H9 (cell line): ENCODE data around the gene ERC1. TPM values are rescaled to one million over a fixed set of nuclear protein-coding genes. Genes with fewer than 3 reads are reported as not detected.
A peak's percentile ranks its signal among the peaks of the same experiment; 100 is the strongest.

Experiments
- DNase-seq: peaks from one replicate; pipeline ENCODE4 v3.0.0-alpha.2; 2017
- H2AFZ ChIP-seq: one replicate; pipeline ENCODE4 v1.6.1; 2013; ENCODE audit warnings: mild to moderate bottlenecking, low read length, control low read depth, moderate library complexity
- H2AK5ac ChIP-seq: 2 replicates; pipeline ENCODE4 v1.6.1; 2013; ENCODE audit warnings: low read length, control low read depth, mixed read lengths; ENCODE audit not compliant: insufficient read length
- H2BK120ac ChIP-seq: one replicate; pipeline ENCODE4 v1.6.1; 2013; ENCODE audit warnings: low read depth, mild to moderate bottlenecking, low read length, control low read depth, inconsistent platforms; ENCODE audit not compliant: poor library complexity, severe bottlenecking
- H2BK12ac ChIP-seq: 2 replicates; pipeline ENCODE4 v1.6.1; 2013; ENCODE audit warnings: low read length, control low read depth, mixed read lengths, low read depth; ENCODE audit not compliant: insufficient read length
- H2BK15ac ChIP-seq: 2 replicates; pipeline ENCODE4 v1.6.1; 2013; ENCODE audit warnings: low read depth, low read length, control low read depth
- H2BK20ac ChIP-seq: one replicate; pipeline ENCODE4 v1.6.1; 2013; ENCODE audit warnings: low read depth, mild to moderate bottlenecking, low read length, control low read depth, inconsistent platforms; ENCODE audit not compliant: poor library complexity, severe bottlenecking
- H2BK5ac ChIP-seq: 2 replicates; pipeline ENCODE4 v1.6.1; 2013; ENCODE audit warnings: low read length, control low read depth, mixed read lengths; ENCODE audit not compliant: insufficient read length
- H3K14ac ChIP-seq: 2 replicates; pipeline ENCODE4 v1.6.1; 2013; ENCODE audit warnings: low read length, control low read depth; ENCODE audit not compliant: insufficient read depth
- H3K18ac ChIP-seq: 2 replicates; pipeline ENCODE4 v1.6.1; 2013; ENCODE audit warnings: low read depth, mild to moderate bottlenecking, mixed read lengths, low read length, control low read depth; ENCODE audit not compliant: insufficient read length
- H3K23ac ChIP-seq: 2 replicates; pipeline ENCODE4 v1.6.1; 2013; ENCODE audit warnings: low read length, control low read depth, mixed read lengths, low read depth; ENCODE audit not compliant: insufficient read length
- H3K23me2 ChIP-seq: 2 replicates; pipeline ENCODE4 v1.6.1; 2013; ENCODE audit warnings: low read depth, mild to moderate bottlenecking, mixed read lengths, low read length, control low read depth; ENCODE audit not compliant: insufficient read length, poor library complexity, severe bottlenecking
- H3K27ac ChIP-seq: 2 replicates; pipeline ENCODE4 v1.5.1; 2013; ENCODE audit warnings: low read length, control low read depth, mixed read lengths, low read depth; ENCODE audit not compliant: insufficient read length
- H3K27me3 ChIP-seq: 2 replicates; pipeline ENCODE4 v1.6.1; 2013; ENCODE audit warnings: low read length, control low read depth, inconsistent platforms; ENCODE audit not compliant: insufficient read depth
- H3K4ac ChIP-seq: 2 replicates; pipeline ENCODE4 v1.6.1; 2013; ENCODE audit warnings: low read depth, mild to moderate bottlenecking, control low read depth, inconsistent platforms, low read length, moderate library complexity
- H3K4me1 ChIP-seq: 2 replicates; pipeline ENCODE4 v1.6.1; 2013; ENCODE audit warnings: low read length, control low read depth, inconsistent platforms; ENCODE audit not compliant: insufficient read depth
- H3K4me2 ChIP-seq: 2 replicates; pipeline ENCODE4 v1.6.1; 2013; ENCODE audit warnings: low read length, control low read depth, mixed read lengths; ENCODE audit not compliant: insufficient read length, insufficient read depth
- H3K56ac ChIP-seq: 2 replicates; pipeline ENCODE4 v1.6.1; 2013; ENCODE audit warnings: low read depth, mild to moderate bottlenecking, mixed read lengths, low read length, control low read depth; ENCODE audit not compliant: insufficient read length
- H3K79me1 ChIP-seq: 2 replicates; pipeline ENCODE4 v1.6.1; 2013; ENCODE audit warnings: low read depth, mild to moderate bottlenecking, moderate library complexity, low read length, control low read depth, inconsistent platforms; ENCODE audit not compliant: insufficient read depth, poor library complexity, severe bottlenecking
- H3K79me2 ChIP-seq: 2 replicates; pipeline ENCODE4 v1.6.1; 2013; ENCODE audit warnings: low read length, control low read depth, inconsistent platforms; ENCODE audit not compliant: insufficient read depth
- H3K9ac ChIP-seq: 2 replicates; pipeline ENCODE4 v1.6.1; 2013; ENCODE audit warnings: low read length, control low read depth, mixed read lengths; ENCODE audit not compliant: insufficient read length; ENCODE audit errors: extremely low read depth
- H3K9me3 ChIP-seq: one replicate; pipeline ENCODE4 v1.6.1; 2013; ENCODE audit warnings: low read depth, low read length, inconsistent platforms; ENCODE audit not compliant: control insufficient read depth
- H3T11ph ChIP-seq: one replicate; pipeline ENCODE4 v1.6.1; 2013; ENCODE audit warnings: mild to moderate bottlenecking, low read length, control low read depth, inconsistent platforms
- H4K20me1 ChIP-seq: one replicate; pipeline ENCODE4 v1.6.1; 2013; ENCODE audit not compliant: control insufficient read depth, insufficient read length, insufficient read depth
- H4K5ac ChIP-seq: 2 replicates; pipeline ENCODE4 v1.6.1; 2013; ENCODE audit warnings: low read depth, mild to moderate bottlenecking, mixed read lengths, low read length, control low read depth; ENCODE audit not compliant: insufficient read length
- H4K8ac ChIP-seq: replicated peaks from 2 replicates; pipeline ENCODE4 v1.6.1; 2013; ENCODE audit warnings: low read length, control low read depth, mixed read lengths, low read depth; ENCODE audit not compliant: insufficient read length
- H4K91ac ChIP-seq: 2 replicates; pipeline ENCODE4 v1.6.1; 2013; ENCODE audit warnings: low read depth, mild to moderate bottlenecking, moderate library complexity, mixed read lengths, low read length, control low read depth; ENCODE audit not compliant: insufficient read length
- H3K27ac Mint-ChIP-seq, 3 experiments: 2 replicates in 2 of 3; 3 replicates in 1 of 3; pipeline ENCODE4 v1.8.0; 2020 to 2021; ENCODE audit warnings: mixed read lengths in 3 of 3, mild to moderate bottlenecking in 1 of 3, moderate library complexity in 1 of 3
- H3K27me3 Mint-ChIP-seq: 2 replicates; pipeline ENCODE4 v1.8.0; 2021; ENCODE audit warnings: low read depth, mild to moderate bottlenecking, moderate library complexity, mixed read lengths
- H3K36me3 Mint-ChIP-seq, 3 experiments: 2 replicates in 2 of 3; 3 replicates in 1 of 3; pipeline ENCODE4 v1.8.0; 2020 to 2021; ENCODE audit warnings: low read depth in 3 of 3, mixed read lengths in 3 of 3; ENCODE audit not compliant: insufficient read depth in 1 of 3
- H3K4me1 Mint-ChIP-seq, 2 experiments: 2 replicates each; pipeline ENCODE4 v1.8.0; 2020; ENCODE audit warnings: mixed read lengths in 2 of 2
- H3K4me3 Mint-ChIP-seq, 2 experiments: 2 replicates in 1 of 2; 3 replicates in 1 of 2; pipeline ENCODE4 v1.8.0; 2020 to 2021; ENCODE audit warnings: mild to moderate bottlenecking in 2 of 2, mixed read lengths in 2 of 2, moderate library complexity in 1 of 2
- H3K9me3 Mint-ChIP-seq, 2 experiments: 2 replicates in 1 of 2; 3 replicates in 1 of 2; pipeline ENCODE4 v1.8.0; 2020; ENCODE audit warnings: mild to moderate bottlenecking in 2 of 2, mixed read lengths in 2 of 2, moderate library complexity in 1 of 2
- CTCF ChIP-seq: fragments of 200-600 bp; sonication (generic); conservative IDR thresholded peaks from 3 replicates; pipeline ENCODE4 v1.8.0; 2021; ENCODE audit warnings: antibody characterized with exemption, mild to moderate bottlenecking
- WGBS: extraction: QIAGEN DNeasy Blood & Tissue Kit; methylation state at CpG from one replicate; pipeline ENCODE4 v1.1.7; 2013; ENCODE audit warnings: missing lambda C conversion rate, low lambda C conversion rate, mixed read lengths; ENCODE audit not compliant: insufficient read length; ENCODE audit errors: extremely low coverage; 5-methylcytosine and 5-hydroxymethylcytosine counted together
- total RNA-seq: library from RNA; stranded (reverse); gene quantifications from 2 replicates; pipeline ENCODE4 v1.2.1, GENCODE V29; 2021

ERC1 gene
- total RNA-seq, 1 experiment from 2014 or later, result 51.2 TPM

- no peak overlapping the region for H3T11ph ChIP-seq
- Mint-ChIP-seq H3K4me3 (peak overlapping the region in 1 of 2 experiments; percentile 90; a peak in 1 of 5 replicates), H3K27me3 (peaks cover 86% of the 10 kb centered on the region), H3K4me1 (peaks cover 14 to 18% of the 10 kb centered on the region in 2 experiments), H3K36me3 (peaks cover 0 to 2% (median 0%) of the 10 kb centered on the region in 3 experiments; a peak in 2 of 7 replicates), H3K27ac (no peak overlapping the region), H3K9me3 (peaks cover 0 to 2% of the 10 kb centered on the region in 2 experiments; a peak in 2 of 5 replicates)
- no peak overlapping the region for H4K8ac ChIP-seq
- H3K23ac ChIP-seq, result no peak overlapping the region
- no peak overlapping the region for H2BK12ac ChIP-seq
- peak; percentile 20 for DNase-seq
- no peak overlapping the region for H2AK5ac ChIP-seq
- no peak overlapping the region for H3K27ac ChIP-seq
- H3K56ac ChIP-seq, result no peak overlapping the region
- H2BK15ac ChIP-seq, result no peak overlapping the region
- H3K23me2 ChIP-seq, result peaks cover 11% of the 10 kb centered on the region
- no peak overlapping the region for H4K5ac ChIP-seq
- H3K9me3 ChIP-seq, result no peaks in the 10 kb centered on the region
- H4K20me1 ChIP-seq, result no peaks in the 10 kb centered on the region
- no peaks in the 10 kb centered on the region for H3K79me2 ChIP-seq
- no peaks in the 10 kb centered on the region for H3K79me1 ChIP-seq
- H3K4me2 ChIP-seq, result no peak overlapping the region
- no peak overlapping the region for H2AFZ ChIP-seq
- H4K91ac ChIP-seq, result no peak overlapping the region
- H3K18ac ChIP-seq, result no peak overlapping the region
- no peak overlapping the region for H2BK120ac ChIP-seq
- no peak overlapping the region for H3K4ac ChIP-seq
- no peak overlapping the region for H3K9ac ChIP-seq
- H2BK5ac ChIP-seq, result no peak overlapping the region
- TF ChIP-seq CTCF, result no peak
- peaks cover 4% of the 10 kb centered on the region; the same call in 1 of the 2 replicates for H3K4me1 ChIP-seq
- H2BK20ac ChIP-seq, result no peak overlapping the region
- WGBS, result no CpG with 5 or more reads among the region's 3 CpGs
- no peak overlapping the region for H3K14ac ChIP-seq
- peaks cover 35% of the 10 kb centered on the region for H3K27me3 ChIP-seq
Measured at GRCh38 chr12:1528791-1529190, 537.8 kb downstream of the ERC1 start.
